SH-SY5Y (cell line): ENCODE data around the gene CSH2.

Source experiments
- GATA2 ChIP-seq: IDR thresholded peaks from 2 replicates; pipeline ENCODE4 v1.6.1; 2011; ENCODE audit warnings: mild to moderate bottlenecking, low read depth, low read length
- GATA3 ChIP-seq: IDR thresholded peaks from 2 replicates; pipeline ENCODE4 v1.6.1; 2011; ENCODE audit warnings: low read depth, mild to moderate bottlenecking, low read length, moderate library complexity

DNA sequence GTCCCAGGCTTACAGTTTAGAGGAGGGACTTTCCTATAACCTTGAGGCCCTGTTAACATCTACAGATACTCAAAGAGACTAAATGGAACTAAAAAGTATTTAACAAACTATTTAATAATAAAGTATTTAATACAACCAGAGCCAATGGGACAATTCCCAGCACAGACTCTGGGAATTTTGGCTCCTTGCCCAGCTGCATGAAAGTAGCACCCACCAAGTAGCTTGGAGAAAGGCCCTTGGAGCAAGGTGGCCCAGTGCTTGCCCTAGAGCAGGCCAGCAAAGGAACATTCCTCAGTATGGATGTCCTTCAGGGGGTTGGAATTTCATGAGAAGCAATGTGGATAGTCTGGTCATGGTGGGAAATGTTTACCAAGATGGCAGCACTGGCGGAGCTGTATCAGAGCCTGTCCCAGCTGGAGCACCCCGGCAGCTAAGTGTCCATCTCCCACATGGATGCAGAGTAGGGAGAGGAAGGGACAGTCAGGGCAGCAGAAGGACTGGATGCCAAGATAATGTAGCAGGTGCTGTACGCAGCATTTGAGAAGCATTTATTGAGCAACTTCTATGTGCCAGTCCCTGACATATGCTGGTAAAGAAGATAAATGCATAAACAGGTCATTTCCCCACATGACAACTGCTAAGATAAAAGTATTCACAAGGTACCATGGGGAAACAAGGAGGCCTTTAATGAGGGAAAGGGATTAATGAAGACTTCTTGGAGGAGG is 25.8 kb downstream of the CSH2 start:
- TF ChIP-seq GATA3 (no peak), GATA2 (no peak)
